Common myeloid progenitor, CD34-positive (primary cell): ENCODE measurements around the gene NR6A1.

Source experiments
- CTCF ChIA-PET: fragments of 350-600 bp; sonication (Branson Sonifier 250); formaldehyde crosslinking; loops from one replicate; lab custom pipeline; 2021; ENCODE audit warnings: antibody characterized with exemption; lab: Charles Lee
- POLR2A ChIA-PET: fragments of 350-600 bp; sonication (Branson Sonifier 250); formaldehyde crosslinking; loops from one replicate; lab custom pipeline; 2021; ENCODE audit warnings: antibody characterized with exemption; lab: Charles Lee
- DNase-seq, 3 donors: peaks; one replicate each; pipeline versions ENCODE4 v3.0.0 to v3.0.0-alpha.2; 2013
- H3K27ac ChIP-seq, 2 experiments: 1 replicate in 1 of 2; 2 replicates in 1 of 2; pipeline ENCODE4 v1.7.0; 2013; ENCODE audit warnings: inconsistent platforms in 2 of 2, low read length in 2 of 2, mild to moderate bottlenecking in 2 of 2, low read depth in 1 of 2, moderate library complexity in 1 of 2; ENCODE audit not compliant: severe bottlenecking in 2 of 2, insufficient read depth in 1 of 2, poor library complexity in 1 of 2
- H3K27me3 ChIP-seq, 5 experiments: replicated peaks in 2 of 5; 1 replicate in 3 of 5; 2 replicates in 2 of 5; pipeline versions ENCODE4 v1.6.1 to v1.7.0; 2013; ENCODE audit warnings: low read length in 4 of 5, mild to moderate bottlenecking in 2 of 5, moderate library complexity in 2 of 5, inconsistent platforms in 1 of 5; ENCODE audit not compliant: insufficient read depth in 5 of 5, control insufficient read depth in 4 of 5
- H3K36me3 ChIP-seq, 4 experiments: 1 replicate in 2 of 4; 2 replicates in 2 of 4; pipeline versions ENCODE4 v1.6.1 to v1.7.0; 2013; ENCODE audit warnings: low read length in 3 of 4, control low read depth in 1 of 4, mild to moderate bottlenecking in 1 of 4; ENCODE audit not compliant: control insufficient read depth in 4 of 4, insufficient read depth in 4 of 4
- H3K4me1 ChIP-seq, 4 experiments: 1 replicate in 3 of 4; 2 replicates in 1 of 4; pipeline versions ENCODE4 v1.6.1 to v1.7.1; 2013; ENCODE audit warnings: low read length in 3 of 4, mild to moderate bottlenecking in 3 of 4, control low read depth in 1 of 4, inconsistent platforms in 1 of 4, moderate library complexity in 1 of 4; ENCODE audit not compliant: control insufficient read depth in 4 of 4, insufficient read depth in 4 of 4; ENCODE audit errors: control extremely low read depth in 1 of 4
- H3K4me3 ChIP-seq, 7 experiments: 1 replicate in 4 of 7; 2 replicates in 3 of 7; pipeline versions ENCODE4 v1.5.1 to v1.7.0; 2013; ENCODE audit warnings: mild to moderate bottlenecking in 7 of 7, low read length in 6 of 7, moderate library complexity in 6 of 7, inconsistent platforms in 2 of 7, low read depth in 2 of 7, control low read depth in 1 of 7; ENCODE audit not compliant: insufficient read depth in 4 of 7, control insufficient read depth in 1 of 7; ENCODE audit errors: extremely low read depth in 1 of 7
- H3K9me3 ChIP-seq, 5 experiments: 1 replicate in 4 of 5; 2 replicates in 1 of 5; pipeline versions ENCODE4 v1.6.1 to v1.7.1; 2013; ENCODE audit warnings: low read length in 4 of 5, mild to moderate bottlenecking in 2 of 5, inconsistent platforms in 1 of 5, low read depth in 1 of 5, moderate library complexity in 1 of 5; ENCODE audit not compliant: control insufficient read depth in 4 of 5, insufficient read depth in 2 of 5; ENCODE audit errors: control extremely low read depth in 1 of 5
- WGBS: methylation state at CpG from one replicate; pipeline ENCODE4 v1.1.5; 2013; ENCODE audit not compliant: insufficient coverage; 5-methylcytosine and 5-hydroxymethylcytosine counted together

NR6A1 gene

GRCh38 chr9:124497441-124497840, 273.7 kb downstream of the NR6A1 start:
- Histone ChIP-seq H3K27ac (no peak overlapping the region), H3K4me1 (peaks cover 0 to 35% (median 26%) of the 10 kb centered on the region in 4 experiments), H3K4me3 (no peak overlapping the region), H3K36me3 (no peaks in the 10 kb centered on the region), H3K27me3 (peaks cover 0 to 15% (median 3%) of the 10 kb centered on the region in 5 experiments), H3K9me3 (no peaks in the 10 kb centered on the region)
- ChIA-PET CTCF (interaction anchor here (1.0 to 2.0 kb wide), 2 partner anchors 10 to 24 kb away, joined by 3 to 5 read pairs; no protein-coding TSS in a partner anchor), POLR2A (no interaction called here)
- over 99% methylated on average over 8 of the region's 8 CpGs for WGBS
- DNase-seq = no peak

GRCh38 chr9:124496463-124496862, 274.6 kb downstream of the NR6A1 start:
- Histone ChIP-seq H3K27me3 (peaks cover 0 to 6% (median 0%) of the 10 kb centered on the region in 5 experiments), H3K9me3 (no peaks in the 10 kb centered on the region), H3K4me3 (peak overlapping the region in 2 of 7 experiments; percentile 48 to 59), H3K27ac (no peak overlapping the region), H3K4me1 (peaks cover 0 to 35% (median 26%) of the 10 kb centered on the region in 4 experiments), H3K36me3 (no peaks in the 10 kb centered on the region)
- no peak for DNase-seq
- CTCF ChIA-PET = interaction anchor here (0.8 to 2.0 kb wide), 2 partner anchors 23 to 76 kb away, joined by 3 to 5 read pairs; no protein-coding TSS in a partner anchor
- 77% methylated on average over 11 of the region's 15 CpGs for WGBS
- POLR2A ChIA-PET = interaction anchor here (0.5 kb wide), 1 partner anchor 56 kb away, joined by 3 read pairs; no protein-coding TSS in a partner anchor

GRCh38 chr9:124496075-124496449, 275.0 kb downstream of the NR6A1 start:
- ChIA-PET CTCF (interaction anchor here (0.8 to 2.0 kb wide), 2 partner anchors 23 to 76 kb away, joined by 3 to 5 read pairs; no protein-coding TSS in a partner anchor), POLR2A (interaction anchor here (0.5 kb wide), 1 partner anchor 56 kb away, joined by 3 read pairs; no protein-coding TSS in a partner anchor)
- peaks cover 0 to 2% (median 0%) of the 10 kb centered on the region in 5 experiments for H3K27me3 ChIP-seq

GRCh38 chr9:124495126-124496074, 275.7 kb downstream of the NR6A1 start:
- WGBS = 77% methylated on average over 20 of the region's 31 CpGs
- H3K9me3 ChIP-seq = no peaks in the 10 kb centered on the region
- no peak overlapping the region for H3K27ac ChIP-seq
- H3K27me3 ChIP-seq = no peaks in the 10 kb centered on the region
- H3K36me3 ChIP-seq = no peaks in the 10 kb centered on the region
- CTCF ChIA-PET = interaction anchor here (0.8 to 2.0 kb wide), 2 partner anchors 22 to 75 kb away, joined by 3 to 5 read pairs; no protein-coding TSS in a partner anchor
- peaks cover 0 to 35% (median 26%) of the 10 kb centered on the region in 4 experiments for H3K4me1 ChIP-seq
- peak overlapping the region in 3 of 7 experiments; percentile 1 to 59 (median 53) for H3K4me3 ChIP-seq
- DNase-seq = no peak
- POLR2A ChIA-PET = no interaction called here

More at GRCh38 chr9:124496075-124496449, 275.0 kb downstream of the NR6A1 start:
- Histone ChIP-seq H3K27ac (no peak overlapping the region), H3K36me3 (no peaks in the 10 kb centered on the region), H3K9me3 (no peaks in the 10 kb centered on the region), H3K4me1 (peaks cover 0 to 35% (median 26%) of the 10 kb centered on the region in 4 experiments), H3K4me3 (peak overlapping the region in 4 of 7 experiments; percentile 1 to 59 (median 50))
- peak; percentile 66 to 89 (median 86) for DNase-seq
- 0% methylated on average over 1 of the region's 3 CpGs for WGBS

- H3K4me1 ChIP-seq = peaks cover 0 to 35% (median 26%) of the 10 kb centered on the region in 4 experiments
- H3K27me3 ChIP-seq = no peaks in the 10 kb centered on the region
- 98% methylated on average over 17 of the region's 18 CpGs for WGBS
- no peak overlapping the region for H3K27ac ChIP-seq
- no peak for DNase-seq
- no peaks in the 10 kb centered on the region for H3K9me3 ChIP-seq
- no peak overlapping the region for H3K4me3 ChIP-seq
- ChIA-PET POLR2A (no interaction called here), CTCF (interaction anchor here (0.6 to 1.2 kb wide), 2 partner anchors 43 to 252 kb away, joined by 3 read pairs; no protein-coding TSS in a partner anchor)
- H3K36me3 ChIP-seq = no peaks in the 10 kb centered on the region
Observed at GRCh38 chr9:124493794-124494479, 277.2 kb downstream of the NR6A1 start.

GRCh38 chr9:124493218-124493617, 277.9 kb downstream of the NR6A1 start:
- 100% methylated on average over 3 of the region's 4 CpGs for WGBS
- no peak for DNase-seq
- Histone ChIP-seq H3K9me3 (no peaks in the 10 kb centered on the region), H3K4me1 (peaks cover 0 to 35% (median 26%) of the 10 kb centered on the region in 4 experiments), H3K4me3 (no peak overlapping the region), H3K27ac (no peak overlapping the region), H3K36me3 (no peaks in the 10 kb centered on the region), H3K27me3 (no peaks in the 10 kb centered on the region)
- ChIA-PET POLR2A (interaction anchor here (0.6 kb wide), 1 partner anchor 11 kb away, joined by 3 read pairs; no protein-coding TSS in a partner anchor), CTCF (no interaction called here)
